ENCODE results near the gene NPRL2.

NPRL2 gene

GRCh38 chr3:50324351-50325112 lies 26.0 kb downstream of the NPRL2 start:
- TF ChIP-seq CTCF (IDR thresholded peaks at IDR 0.05; ENCODE audit: low read depth, low read length), result peak; percentile 73
- peak; percentile 81 for DNase-seq
- no peaks in the 10 kb centered on the region for H3K27me3 ChIP-seq
- H3K9me3 ChIP-seq, result no peaks in the 10 kb centered on the region
- H3K4me1 ChIP-seq, result peaks cover 3% of the 10 kb centered on the region
- no peak overlapping the region for H3K4me3 ChIP-seq (ENCODE audit: low read depth, low read length)
- H3K36me3 ChIP-seq, result peaks cover 6% of the 10 kb centered on the region

GRCh38 chr3:50323614-50324199 lies 26.9 kb downstream of the NPRL2 start:
- Histone ChIP-seq H3K9me3 (no peaks in the 10 kb centered on the region), H3K4me3 (ENCODE audit: low read depth, low read length) (no peak overlapping the region), H3K36me3 (peaks cover 15% of the 10 kb centered on the region), H3K4me1 (peaks cover 3% of the 10 kb centered on the region), H3K27me3 (no peaks in the 10 kb centered on the region)
- no peak for TF ChIP-seq CTCF (IDR thresholded peaks at IDR 0.05; ENCODE audit: low read depth, low read length)
- DNase-seq, result no peak

GRCh38 chr3:50323092-50323600 lies 27.4 kb downstream of the NPRL2 start:
- peaks cover 3% of the 10 kb centered on the region for H3K4me1 ChIP-seq
- no peak for DNase-seq
- peaks cover 17% of the 10 kb centered on the region for H3K36me3 ChIP-seq
- no peak overlapping the region for H3K4me3 ChIP-seq (ENCODE audit: low read depth, low read length)
- TF ChIP-seq CTCF (IDR thresholded peaks at IDR 0.05; ENCODE audit: low read depth, low read length), result no peak
- H3K9me3 ChIP-seq, result no peaks in the 10 kb centered on the region
- no peaks in the 10 kb centered on the region for H3K27me3 ChIP-seq

GRCh38 chr3:50322386-50323091 lies 28.0 kb downstream of the NPRL2 start, which contains the start of gene HYAL2:
TSS of gene HYAL2 (minus strand) at chr3:50322745. CDS start at chr3:50320489, 2,256 bp downstream.
- no peak for DNase-seq
- peaks cover 3% of the 10 kb centered on the region for H3K4me1 ChIP-seq
- H3K27me3 ChIP-seq, result no peaks in the 10 kb centered on the region
- H3K36me3 ChIP-seq, result peaks cover 17% of the 10 kb centered on the region
- no peak for TF ChIP-seq CTCF (IDR thresholded peaks at IDR 0.05; ENCODE audit: low read depth, low read length)
- H3K9me3 ChIP-seq, result no peaks in the 10 kb centered on the region
- peak within 1 kb of the TSS; percentile 65 for H3K4me3 ChIP-seq (ENCODE audit: low read depth, low read length)

- Histone ChIP-seq H3K27me3 (no peaks in the 10 kb centered on the region), H3K4me3 (ENCODE audit: low read depth, low read length) (peak overlapping the region; percentile 21; the same call in 1 of the 2 replicates), H3K36me3 (peaks cover 17% of the 10 kb centered on the region), H3K4me1 (peaks cover 3% of the 10 kb centered on the region), H3K9me3 (no peaks in the 10 kb centered on the region)
- no peak for DNase-seq
- TF ChIP-seq CTCF (IDR thresholded peaks at IDR 0.05; ENCODE audit: low read depth, low read length), result no peak
Observed at GRCh38 chr3:50322115-50322385, 28.5 kb downstream of the NPRL2 start.
